HUDEP-2 (cell line): ENCODE measurements around the gene NIM1K.
"Not testable (repeated sequence)": the region's sequence is repeated elsewhere in the genome, so short reads cannot be mapped to it uniquely, and the experiment has no call there.

Experiments
- DNase-seq, 76 experiments: peaks; one replicate each; lab custom pipeline; 2025; ENCODE audit not compliant: unreplicated experiment in 76 of 76; lab: John Stamatoyannopoulos, UW

The NIM1K gene

DNA sequence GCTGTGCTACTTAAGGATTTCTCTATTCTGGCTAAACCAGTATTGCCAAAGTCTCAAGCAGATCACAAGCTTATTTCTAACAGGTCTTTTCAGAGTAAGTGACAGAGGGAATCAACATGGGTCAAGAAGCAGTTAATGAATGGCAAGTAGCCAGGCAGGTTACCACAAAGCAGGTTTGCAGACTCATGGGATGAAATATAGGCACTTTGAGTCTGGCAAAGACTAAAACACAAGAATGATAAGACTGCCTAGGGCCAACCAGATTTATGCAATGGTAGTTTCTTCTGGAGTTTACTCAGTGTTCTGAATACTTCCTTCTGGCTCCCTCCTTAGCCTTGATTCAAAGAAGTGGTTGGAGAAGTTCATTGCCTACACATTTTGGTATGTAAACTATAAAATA lies 117.6 kb downstream of the NIM1K start:
- peak in 4 of 76 experiments; percentile 17 to 43 (median 24) for DNase-seq

DNA sequence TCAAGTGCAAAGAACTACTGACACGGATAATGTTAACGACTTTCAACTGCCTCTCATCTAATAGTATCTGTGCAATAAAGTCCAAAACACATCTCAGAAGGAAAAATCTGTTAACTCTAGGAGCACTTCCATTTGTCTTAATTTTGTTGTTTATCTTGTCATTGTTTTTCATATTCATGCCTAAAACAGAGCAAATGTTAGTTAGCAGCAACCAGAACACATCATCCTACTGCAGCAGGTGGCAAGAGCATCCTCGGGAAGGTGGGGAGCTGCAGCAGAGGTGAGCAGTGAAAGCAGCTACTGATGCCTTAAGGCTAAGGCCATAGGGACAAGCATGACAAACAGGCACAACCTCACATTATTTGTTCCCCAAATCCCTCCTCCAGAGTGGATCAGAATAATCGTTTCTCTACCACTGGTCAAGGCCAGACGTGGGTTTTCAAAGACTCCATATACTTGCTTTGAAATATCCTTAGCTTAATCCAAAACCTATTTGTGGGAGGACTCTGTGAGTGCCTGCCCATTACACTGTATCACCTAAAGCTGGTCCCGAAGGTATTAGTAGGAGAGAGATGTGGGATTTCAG lies 120.1 kb downstream of the NIM1K start:
- DNase-seq: no peak

DNA sequence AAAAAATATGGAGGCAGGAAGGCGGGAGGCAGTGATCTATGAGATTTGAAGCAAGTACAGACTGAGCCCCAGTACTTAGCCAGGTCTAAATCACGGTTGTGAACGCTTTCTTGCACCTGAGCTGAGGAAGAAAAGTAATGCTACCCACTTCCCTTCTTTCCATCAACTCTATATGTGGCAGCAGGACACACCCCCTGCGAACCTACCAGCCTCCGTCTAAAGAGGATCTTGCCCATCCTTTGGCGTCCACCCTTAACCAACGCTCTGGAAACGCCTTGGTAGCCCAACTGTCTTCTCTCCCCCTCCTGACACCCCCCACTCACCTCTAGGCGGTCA lies 120.6 kb downstream of the NIM1K start:
- DNase-seq: peak in 11 of 76 experiments; percentile 14 to 64 (median 37)

DNA sequence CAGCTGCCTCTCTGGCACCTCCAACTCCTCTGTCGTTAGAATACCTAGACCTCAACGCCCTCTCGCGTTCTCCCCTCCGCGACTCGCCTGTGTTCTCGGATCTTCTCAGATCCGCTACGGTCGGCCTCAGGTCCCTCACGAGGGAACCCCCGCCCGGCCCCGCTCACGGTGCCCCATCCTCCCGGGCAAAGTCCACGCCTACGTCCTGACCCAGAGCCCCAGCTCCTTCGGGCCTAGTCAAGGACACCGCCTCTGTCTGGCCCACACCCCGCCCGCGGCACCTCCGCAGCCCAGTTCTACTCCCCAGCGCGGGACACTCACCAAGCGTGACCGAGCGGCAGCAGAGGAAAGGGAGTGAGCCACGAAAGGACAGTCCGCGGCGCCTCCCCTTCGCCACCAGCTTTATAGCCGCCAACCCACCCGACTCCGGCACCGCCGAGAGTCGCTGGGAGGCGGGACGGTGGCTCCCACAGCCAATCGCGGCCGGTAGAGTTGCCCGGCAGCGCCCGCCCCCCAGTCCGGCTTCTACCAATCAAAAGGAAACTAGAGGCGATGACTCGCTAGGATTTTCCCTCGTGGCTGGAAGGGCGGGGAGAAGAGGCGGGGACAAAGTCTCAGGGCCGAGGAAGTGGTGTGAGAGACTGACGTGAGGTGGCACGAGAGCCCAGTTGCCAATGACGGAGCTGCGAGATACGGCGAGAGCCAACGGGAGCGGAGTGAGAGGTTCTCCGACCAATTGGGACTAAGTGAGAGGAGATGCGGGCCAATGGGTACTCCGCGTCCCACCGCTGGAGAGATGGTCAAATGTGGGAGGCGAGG lies 121.2 kb downstream of the NIM1K start, which contains the start of gene HMGCS1:
Gene HMGCS1 (minus strand): TSS at position 378 of the 819 bp plus-strand sequence. CDS start 14,447 bp downstream, outside the sequence.
- peak; percentile 71 to 99 (median 98) for DNase-seq

DNA sequence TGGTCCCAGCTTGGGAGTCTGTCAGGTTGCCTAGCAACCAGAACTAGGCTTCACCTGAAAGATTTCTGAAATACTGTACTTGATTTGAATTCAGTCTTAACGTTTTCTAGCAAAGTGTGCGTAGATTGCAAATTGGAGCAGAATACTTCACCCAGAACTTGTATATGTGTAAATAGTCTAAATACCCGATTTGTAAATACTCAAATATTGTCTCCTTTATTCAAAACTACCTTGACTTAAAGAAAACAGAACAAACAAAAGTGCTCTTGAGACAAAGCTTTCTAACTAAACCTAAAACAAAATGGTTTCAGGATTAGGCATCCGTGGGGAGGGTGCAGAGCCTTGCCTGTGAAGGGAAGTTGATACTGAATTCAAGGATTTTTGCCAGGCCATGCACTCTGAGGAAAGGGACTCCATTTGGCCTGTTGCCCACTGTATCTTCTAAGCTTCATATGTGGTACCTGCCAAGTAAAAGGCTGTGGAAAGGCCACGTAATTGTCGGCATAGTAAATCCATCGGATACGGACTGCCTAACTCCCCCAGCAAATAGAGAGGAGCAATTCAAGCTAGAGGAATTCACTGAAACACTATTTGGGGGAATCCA lies 121.9 kb downstream of the NIM1K start:
- peak in 1 of 76 experiments; percentile 12 for DNase-seq

DNA sequence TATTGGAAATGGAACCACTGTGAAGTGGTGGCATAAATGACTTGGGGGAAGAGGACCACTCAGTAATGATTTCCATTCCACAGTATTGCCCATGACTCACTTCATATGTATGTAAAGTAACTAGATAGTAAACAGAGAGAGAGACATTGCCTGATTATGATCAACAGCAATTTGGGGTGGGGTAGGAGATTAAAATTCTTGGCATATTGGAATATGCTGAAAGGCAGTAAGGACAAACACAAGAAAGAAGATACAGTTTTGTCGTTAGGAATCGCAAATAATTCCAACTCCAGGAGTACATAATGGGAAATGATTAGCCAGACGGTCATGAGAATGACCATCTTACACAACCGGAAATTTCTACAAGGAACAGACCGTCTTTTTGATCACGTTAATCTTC lies 122.7 kb downstream of the NIM1K start:
- DNase-seq: no peak

DNA sequence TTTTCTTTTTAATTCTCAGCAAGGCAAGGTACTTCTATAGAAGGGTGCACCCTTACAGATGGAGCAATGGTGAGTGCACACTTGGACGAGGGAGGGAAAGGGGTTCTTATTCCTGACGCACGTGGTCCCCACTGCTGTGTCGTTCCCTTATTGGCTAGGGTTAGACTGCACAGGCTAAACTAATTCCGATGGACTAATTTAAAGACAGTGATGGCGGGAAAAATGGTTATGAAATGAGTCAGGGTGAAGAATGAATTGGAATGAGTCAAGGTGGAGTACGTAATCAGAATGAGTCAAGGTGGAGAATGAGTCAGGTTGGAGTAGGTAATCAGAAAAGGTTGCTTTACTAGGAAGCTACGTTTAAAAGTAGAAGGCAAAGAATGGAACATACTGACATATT lies 123.2 kb downstream of the NIM1K start:
- DNase-seq: no peak

DNA sequence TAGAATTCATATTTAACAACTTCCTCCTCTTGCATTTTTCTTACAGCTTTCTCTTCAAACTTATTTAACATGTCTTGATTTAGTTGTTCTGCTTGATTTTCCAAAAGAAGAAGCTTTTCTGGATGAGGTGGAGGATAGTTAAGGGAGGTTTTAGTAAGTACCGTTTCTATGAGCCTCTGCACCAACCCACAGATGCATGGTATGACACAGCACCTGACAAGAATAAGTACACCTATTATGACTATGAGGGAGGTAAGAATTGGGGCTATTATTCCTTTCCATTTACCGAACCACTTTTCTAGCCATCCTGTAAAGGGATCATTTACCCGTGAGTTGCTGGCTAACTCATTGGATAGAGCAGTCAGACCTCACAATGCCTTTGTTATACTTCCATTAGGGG lies 123.7 kb downstream of the NIM1K start:
- DNase-seq: no peak

DNA sequence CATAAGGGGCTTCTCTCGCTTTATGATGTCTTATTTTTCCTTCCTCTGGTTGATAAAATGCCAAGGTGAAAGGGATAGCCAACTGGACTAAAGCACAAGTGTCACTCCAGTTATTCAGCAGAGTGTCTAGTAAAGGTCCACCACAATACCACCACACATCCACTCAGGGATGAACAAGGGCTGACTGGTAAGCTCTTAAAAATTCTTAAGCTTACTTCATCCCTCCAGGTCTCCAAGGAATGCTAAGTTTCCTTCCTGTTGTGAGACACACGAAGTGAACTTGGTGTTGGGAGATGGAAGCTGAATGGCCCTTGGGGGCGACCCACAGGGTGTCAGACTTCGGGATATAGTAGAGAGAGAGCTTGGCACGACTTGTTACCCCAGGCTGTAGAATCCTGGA lies 124.4 kb downstream of the NIM1K start:
- no peak for DNase-seq

DNA sequence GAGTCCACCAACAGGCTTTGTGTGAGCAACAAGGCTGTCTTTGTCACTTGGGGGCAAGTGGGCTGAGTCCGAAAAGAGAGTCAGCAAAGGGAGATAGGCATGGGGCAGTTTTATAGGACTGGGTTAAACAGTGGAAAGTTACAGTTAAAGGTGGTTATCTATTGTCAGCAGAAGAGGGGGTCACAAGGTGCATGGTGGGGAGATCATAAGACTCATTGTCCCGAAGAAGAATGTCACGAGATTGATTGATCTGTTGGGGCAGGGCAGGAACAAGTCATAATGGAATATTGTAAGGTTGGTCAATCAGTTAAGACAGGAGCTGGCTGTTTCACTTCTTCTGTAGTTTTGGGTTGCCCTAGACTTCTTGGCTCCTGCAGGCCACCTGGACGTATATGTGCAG lies 128.8 kb downstream of the NIM1K start:
- DNase-seq: peak in 68 of 76 experiments; percentile 13 to 90 (median 54)

DNA sequence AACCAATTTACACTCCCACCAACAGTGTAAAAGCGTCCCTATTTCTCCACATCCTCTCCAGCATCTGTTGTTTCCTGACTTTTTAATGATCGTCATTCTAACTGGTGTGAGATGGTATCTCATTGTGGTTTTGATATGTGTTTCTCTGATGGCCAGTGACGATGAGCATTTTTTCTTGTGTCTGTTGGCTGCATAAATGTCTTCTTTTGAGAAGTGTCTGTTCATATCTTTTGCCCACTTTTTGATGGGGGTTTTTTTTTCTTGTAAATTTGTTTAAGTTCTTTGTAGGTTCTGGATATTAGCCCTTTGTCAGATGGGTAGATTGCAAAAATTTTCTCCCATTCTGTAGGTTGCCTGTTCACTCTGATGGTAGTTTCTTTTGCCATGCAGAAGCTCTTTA lies 131.5 kb downstream of the NIM1K start:
- not testable (repeated sequence) for DNase-seq

DNA sequence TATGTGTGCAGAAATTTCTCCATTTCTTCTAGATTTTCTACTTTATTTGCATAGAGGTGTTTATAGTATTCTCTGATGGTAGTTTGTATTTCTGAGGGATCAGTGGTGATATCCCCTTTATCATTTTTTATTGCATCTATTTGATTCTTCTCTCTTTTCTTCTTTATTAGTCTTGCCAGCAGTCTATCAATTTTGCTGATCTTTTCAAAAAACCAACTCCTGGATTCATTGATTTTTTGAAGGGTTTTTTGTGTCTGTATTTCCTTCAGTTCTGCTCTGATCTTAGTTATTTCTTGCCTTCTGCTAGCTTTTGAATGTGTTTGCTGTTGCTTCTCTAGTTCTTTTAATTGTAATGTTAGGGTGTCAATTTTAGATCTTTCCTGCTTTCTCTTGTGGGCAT lies 133.6 kb downstream of the NIM1K start:
- not testable (repeated sequence) for DNase-seq
